Suppressor macrophage treated with lipopolysaccharide for 4 hours (primary cell): ENCODE results near the gene SPR.
"Not testable (repeated sequence)": the region's sequence is repeated elsewhere in the genome, so short reads cannot be mapped to it uniquely, and the experiment has no call there.

Experiments used
- DNase-seq: peaks from one replicate; pipeline ENCODE4 v3.0.0-alpha.2; 2020

The SPR gene

GRCh38 chr2:72889991-72890390 lies 2.8 kb downstream of the SPR start:
- DNase-seq = no peak

GRCh38 chr2:72891091-72891818 lies 4.0 kb downstream of the SPR start:
- DNase-seq = peak; percentile 90

GRCh38 chr2:72892506-72893173 lies 5.4 kb downstream of the SPR start:
- peak; percentile 81 for DNase-seq

GRCh38 chr2:72893594-72894319 lies 6.5 kb downstream of the SPR start:
- peak; percentile 64 for DNase-seq

GRCh38 chr2:72894514-72894913 lies 7.3 kb downstream of the SPR start:
- DNase-seq = no peak

- DNase-seq = no peak
Measured at GRCh38 chr2:72895154-72895553, 7.9 kb downstream of the SPR start.

GRCh38 chr2:72895759-72896281 lies 8.6 kb downstream of the SPR start:
- DNase-seq = no peak

GRCh38 chr2:72896446-72896845 lies 9.2 kb downstream of the SPR start:
- DNase-seq = no peak

GRCh38 chr2:72897785-72898584 lies 10.8 kb downstream of the SPR start:
- DNase-seq = no peak

- DNase-seq = no peak
Measured at GRCh38 chr2:72898585-72898906, 11.3 kb downstream of the SPR start.

- no peak for DNase-seq
Measured at GRCh38 chr2:72900191-72900825, 13.1 kb downstream of the SPR start.

- no peak for DNase-seq
Measured at GRCh38 chr2:72901426-72901825, 14.2 kb downstream of the SPR start.

- not testable (repeated sequence) for DNase-seq
Measured at GRCh38 chr2:72907369-72907768, 20.2 kb downstream of the SPR start.

- no peak for DNase-seq
Measured at GRCh38 chr2:72908741-72909140, 21.5 kb downstream of the SPR start.

GRCh38 chr2:72911256-72911655 lies 24.0 kb downstream of the SPR start:
- DNase-seq = no peak

GRCh38 chr2:72913486-72914205 lies 26.4 kb downstream of the SPR start:
- no peak for DNase-seq

GRCh38 chr2:72914206-72914559 lies 27.0 kb downstream of the SPR start:
- no peak for DNase-seq

GRCh38 chr2:72914589-72915319 lies 27.5 kb downstream of the SPR start:
- no peak for DNase-seq

GRCh38 chr2:72915320-72915906 lies 28.2 kb downstream of the SPR start:
- DNase-seq = no peak

- DNase-seq = peak; percentile 34
Measured at GRCh38 chr2:72915907-72916742, 28.9 kb downstream of the SPR start.
